BLaER1 treated with 17β-estradiol and CSF1 and Interleukin-3, amounts not matched to agents 10 nM and 100 nM (cell line): ENCODE data around the gene EWSR1.
A peak's percentile ranks its signal among the peaks of the same experiment; 100 is the strongest.

ENCODE experiments used
- H3K27ac ChIP-seq, 11 experiments: shearing (Covaris generic); formaldehyde crosslinking; 2 replicates each; pipeline ENCODE4 v1.8.1; 2022
- H3K27me3 ChIP-seq, 11 experiments: shearing (Covaris generic); formaldehyde crosslinking; 2 replicates each; pipeline ENCODE4 v1.8.1; 2022
- H3K36me3 ChIP-seq, 11 experiments: shearing (Covaris generic); formaldehyde crosslinking; 2 replicates each; pipeline ENCODE4 v1.8.1; 2022
- H3K4me1 ChIP-seq, 10 experiments: shearing (Covaris generic); formaldehyde crosslinking; 2 replicates each; pipeline ENCODE4 v1.8.1; 2022
- H3K4me2 ChIP-seq, 11 experiments: shearing (Covaris generic); formaldehyde crosslinking; 2 replicates each; pipeline ENCODE4 v1.8.1; 2022
- H3K4me3 ChIP-seq, 10 experiments: shearing (Covaris generic); formaldehyde crosslinking; 2 replicates each; pipeline ENCODE4 v1.8.1; 2022
- H3K9ac ChIP-seq, 11 experiments: shearing (Covaris generic); formaldehyde crosslinking; 2 replicates each; pipeline ENCODE4 v1.8.1; 2022
- H3K9me3 ChIP-seq, 11 experiments: shearing (Covaris generic); formaldehyde crosslinking; replicated peaks in 1 of 11; 2 replicates each; pipeline ENCODE4 v1.8.1; 2022
- H4K20me1 ChIP-seq, 11 experiments: shearing (Covaris generic); formaldehyde crosslinking; 2 replicates each; pipeline ENCODE4 v1.8.1; 2022
- Cebpa-rat ChIP-seq, 11 experiments: shearing (Covaris generic); IDR thresholded peaks; 2 replicates each; pipeline ENCODE4 v1.8.1; 2022

The EWSR1 gene

GRCh38 chr22:29313126-29313575 is 45.1 kb downstream of the EWSR1 start:
- no peak overlapping the region for H3K4me2 ChIP-seq
- peaks cover 0 to 4% (median 0%) of the 10 kb centered on the region in 11 experiments; a peak in 1 of 22 replicates for H3K36me3 ChIP-seq
- peaks cover 47 to 77% (median 71%) of the 10 kb centered on the region in 11 experiments for H3K27me3 ChIP-seq
- peaks cover 27 to 60% (median 48%) of the 10 kb centered on the region in 10 experiments for H3K4me1 ChIP-seq
- no peak overlapping the region for H3K27ac ChIP-seq
- H3K9me3 ChIP-seq: peaks cover 0 to 5% (median 0%) of the 10 kb centered on the region in 11 experiments; a peak in 1 of 22 replicates
- no peak for TF ChIP-seq Cebpa-rat (IDR thresholded peaks at IDR 0.05)
- H4K20me1 ChIP-seq: peaks cover 7 to 71% (median 35%) of the 10 kb centered on the region in 11 experiments; a peak in 17 of 22 replicates
- no peak overlapping the region for H3K9ac ChIP-seq
- no peak overlapping the region for H3K4me3 ChIP-seq

- no peak overlapping the region for H3K4me3 ChIP-seq
- H3K36me3 ChIP-seq: peaks cover 0 to 4% (median 0%) of the 10 kb centered on the region in 11 experiments; a peak in 1 of 22 replicates
- H3K9me3 ChIP-seq: peaks cover 0 to 5% (median 0%) of the 10 kb centered on the region in 11 experiments; a peak in 1 of 22 replicates
- peaks cover 7 to 72% (median 34%) of the 10 kb centered on the region in 11 experiments; a peak in 16 of 22 replicates for H4K20me1 ChIP-seq
- no peak overlapping the region for H3K4me2 ChIP-seq
- H3K4me1 ChIP-seq: peaks cover 21 to 53% (median 41%) of the 10 kb centered on the region in 10 experiments
- no peak for TF ChIP-seq Cebpa-rat (IDR thresholded peaks at IDR 0.05)
- H3K27me3 ChIP-seq: peaks cover 47 to 70% (median 65%) of the 10 kb centered on the region in 11 experiments
- H3K9ac ChIP-seq: no peak overlapping the region
- no peak overlapping the region for H3K27ac ChIP-seq
Observed at GRCh38 chr22:29313576-29314466, 45.8 kb downstream of the EWSR1 start.

GRCh38 chr22:29314537-29315285 is 46.6 kb downstream of the EWSR1 start:
- TF ChIP-seq Cebpa-rat (IDR thresholded peaks at IDR 0.05): no peak
- H3K4me3 ChIP-seq: no peak overlapping the region
- peaks cover 3 to 67% (median 26%) of the 10 kb centered on the region in 11 experiments; a peak in 16 of 22 replicates for H4K20me1 ChIP-seq
- H3K27me3 ChIP-seq: peaks cover 47 to 64% (median 56%) of the 10 kb centered on the region in 11 experiments
- H3K27ac ChIP-seq: no peak overlapping the region
- H3K9ac ChIP-seq: no peak overlapping the region
- H3K4me1 ChIP-seq: peaks cover 12 to 45% (median 32%) of the 10 kb centered on the region in 10 experiments
- peaks cover 0 to 5% (median 0%) of the 10 kb centered on the region in 11 experiments; a peak in 1 of 22 replicates for H3K9me3 ChIP-seq
- H3K4me2 ChIP-seq: peak overlapping the region in 4 of 11 experiments; percentile 7 to 34 (median 10); a peak in 3 of 22 replicates
- H3K36me3 ChIP-seq: peaks cover 0 to 4% (median 0%) of the 10 kb centered on the region in 11 experiments; a peak in 1 of 22 replicates

GRCh38 chr22:29315286-29316140 is 47.4 kb downstream of the EWSR1 start, which contains the start of gene RASL10A:
TSS of gene RASL10A (minus strand) at chr22:29315697. CDS start at chr22:29315246, 451 bp downstream.
- Histone ChIP-seq H3K4me3 (no peak within 1 kb of the TSS), H3K9ac (no peak within 1 kb of the TSS), H3K4me2 (peak within 1 kb of the TSS in 4 of 11 experiments; percentile 7 to 34 (median 10); a peak in 3 of 22 replicates), H3K27me3 (peaks cover 47 to 64% (median 56%) of the 10 kb centered on the region in 11 experiments), H4K20me1 (peaks cover under 1 to 59% (median 21%) of the 10 kb centered on the region in 11 experiments; a peak in 16 of 22 replicates), H3K36me3 (peaks cover 0 to 4% (median 0%) of the 10 kb centered on the region in 11 experiments; a peak in 1 of 22 replicates), H3K4me1 (peaks cover 10 to 37% (median 27%) of the 10 kb centered on the region in 10 experiments), H3K9me3 (peaks cover 0 to 5% (median 0%) of the 10 kb centered on the region in 11 experiments; a peak in 1 of 22 replicates), H3K27ac (no peak within 1 kb of the TSS)
- no peak for TF ChIP-seq Cebpa-rat (IDR thresholded peaks at IDR 0.05)

- no peak overlapping the region for H3K27ac ChIP-seq
- H3K4me2 ChIP-seq: no peak overlapping the region
- no peak overlapping the region for H3K4me3 ChIP-seq
- peaks cover 0 to 4% (median 0%) of the 10 kb centered on the region in 11 experiments; a peak in 1 of 22 replicates for H3K36me3 ChIP-seq
- TF ChIP-seq Cebpa-rat (IDR thresholded peaks at IDR 0.05): no peak
- H4K20me1 ChIP-seq: peaks cover 0 to 52% (median 18%) of the 10 kb centered on the region in 11 experiments; a peak in 14 of 22 replicates
- H3K9me3 ChIP-seq: peaks cover 0 to 5% (median 0%) of the 10 kb centered on the region in 11 experiments; a peak in 1 of 22 replicates
- no peak overlapping the region for H3K9ac ChIP-seq
- H3K27me3 ChIP-seq: peaks cover 47 to 64% (median 56%) of the 10 kb centered on the region in 11 experiments
- peaks cover 8 to 31% (median 21%) of the 10 kb centered on the region in 10 experiments for H3K4me1 ChIP-seq
Observed at GRCh38 chr22:29316141-29316828, 48.2 kb downstream of the EWSR1 start.

- no peak for TF ChIP-seq Cebpa-rat (IDR thresholded peaks at IDR 0.05)
Observed at GRCh38 chr22:29317827-29318454, 49.9 kb downstream of the EWSR1 start.

GRCh38 chr22:29319072-29319471 is 51.0 kb downstream of the EWSR1 start:
- Histone ChIP-seq H3K9me3 (peaks cover 0 to 5% (median 0%) of the 10 kb centered on the region in 11 experiments; a peak in 1 of 22 replicates), H3K36me3 (peaks cover 0 to 4% (median 0%) of the 10 kb centered on the region in 11 experiments; a peak in 2 of 22 replicates), H4K20me1 (peaks cover 0 to 24% (median 12%) of the 10 kb centered on the region in 11 experiments; a peak in 10 of 22 replicates), H3K27me3 (peaks cover 32 to 36% (median 35%) of the 10 kb centered on the region in 11 experiments), H3K9ac (no peak overlapping the region), H3K4me1 (peaks cover 6 to 18% (median 12%) of the 10 kb centered on the region in 10 experiments; a peak in 13 of 20 replicates), H3K4me2 (no peak overlapping the region), H3K4me3 (no peak overlapping the region), H3K27ac (no peak overlapping the region)
- TF ChIP-seq Cebpa-rat (IDR thresholded peaks at IDR 0.05): no peak

More at GRCh38 chr22:29317827-29318454, 49.9 kb downstream of the EWSR1 start:
- H3K4me3 ChIP-seq: no peak overlapping the region
- H4K20me1 ChIP-seq: peaks cover 0 to 36% (median 16%) of the 10 kb centered on the region in 11 experiments; a peak in 11 of 22 replicates
- no peak overlapping the region for H3K4me2 ChIP-seq
- H3K27me3 ChIP-seq: peaks cover 43 to 47% (median 46%) of the 10 kb centered on the region in 11 experiments
- H3K9me3 ChIP-seq: peaks cover 0 to 5% (median 0%) of the 10 kb centered on the region in 11 experiments; a peak in 1 of 22 replicates
- no peak overlapping the region for H3K9ac ChIP-seq
- H3K4me1 ChIP-seq: peaks cover 6 to 18% (median 13%) of the 10 kb centered on the region in 10 experiments; a peak in 13 of 20 replicates
- peaks cover 0 to 4% (median 0%) of the 10 kb centered on the region in 11 experiments; a peak in 1 of 22 replicates for H3K36me3 ChIP-seq
- H3K27ac ChIP-seq: no peak overlapping the region
